ENCODE data around the gene BRD3OS.

The BRD3OS gene, protein sequence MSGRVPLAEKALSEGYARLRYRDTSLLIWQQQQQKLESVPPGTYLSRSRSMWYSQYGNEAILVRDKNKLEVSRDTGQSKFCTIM

GRCh38 chr9:134024828-134025605 lies at the start of gene BRD3OS:
Gene BRD3OS (plus strand): TSS chr9:134025481. CDS start chr9:134026748, 1,267 bp downstream.
- CTCF ChIA-PET: interaction anchor here (0.7 kb wide), 3 partner anchors 31 to 84 kb away, joined by 3 to 5 read pairs (median 4); no protein-coding TSS in a partner anchor

GRCh38 chr9:133975511-133975910 lies 49.8 kb upstream of the BRD3OS start:
- DNase-seq (ENCODE audit: extremely low spot score): no peak
- ChIA-PET CTCF (no interaction called here), POLR2A (interaction anchor here (1.1 kb wide), 1 partner anchor 16 kb away, joined by 3 read pairs; no protein-coding TSS in a partner anchor)
- no peak for TF ChIP-seq ELF4 (IDR thresholded peaks at IDR 0.05)
- TF ChIP-seq ZNF384 (IDR thresholded peaks at IDR 0.05): no peak
- TF ChIP-seq HDGF (IDR thresholded peaks at IDR 0.05; ENCODE audit: borderline replicate concordance): no peak
- no peak for TF ChIP-seq BHLHE40 (IDR thresholded peaks at IDR 0.05; ENCODE audit: borderline replicate concordance)
- no peak for TF ChIP-seq CTBP1 (IDR thresholded peaks at IDR 0.05; ENCODE audit: borderline replicate concordance)
- TF ChIP-seq NFRKB (IDR thresholded peaks at IDR 0.05): no peak
- no peak for TF ChIP-seq FOXM1 (IDR thresholded peaks at IDR 0.05; ENCODE audit: borderline replicate concordance)
- TF ChIP-seq TARDBP (IDR thresholded peaks at IDR 0.05): no peak
- TF ChIP-seq L3MBTL2 (conservative IDR thresholded peaks at IDR 0.05): no peak
- no peak for TF ChIP-seq ARNT (IDR thresholded peaks at IDR 0.05)
- TF ChIP-seq SUZ12 (IDR thresholded peaks at IDR 0.05): no peak
- TF ChIP-seq LEF1 (IDR thresholded peaks at IDR 0.05; ENCODE audit: borderline replicate concordance): no peak
- no peak for TF ChIP-seq FOXA1 (IDR thresholded peaks at IDR 0.05)
- TF ChIP-seq SP1 (IDR thresholded peaks at IDR 0.05): no peak
- TF ChIP-seq FOXK2 (IDR thresholded peaks at IDR 0.05): no peak
- TF ChIP-seq, protein P1, sequence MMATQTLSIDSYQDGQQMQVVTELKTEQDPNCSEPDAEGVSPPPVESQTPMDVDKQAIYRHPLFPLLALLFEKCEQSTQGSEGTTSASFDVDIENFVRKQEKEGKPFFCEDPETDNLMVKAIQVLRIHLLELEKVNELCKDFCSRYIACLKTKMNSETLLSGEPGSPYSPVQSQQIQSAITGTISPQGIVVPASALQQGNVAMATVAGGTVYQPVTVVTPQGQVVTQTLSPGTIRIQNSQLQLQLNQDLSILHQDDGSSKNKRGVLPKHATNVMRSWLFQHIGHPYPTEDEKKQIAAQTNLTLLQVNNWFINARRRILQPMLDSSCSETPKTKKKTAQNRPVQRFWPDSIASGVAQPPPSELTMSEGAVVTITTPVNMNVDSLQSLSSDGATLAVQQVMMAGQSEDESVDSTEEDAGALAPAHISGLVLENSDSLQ (IDR thresholded peaks at IDR 0.05): no peak

More at GRCh38 chr9:134024828-134025605, at the start of gene BRD3OS:
- TF ChIP-seq ARNT (IDR thresholded peaks at IDR 0.05) (no peak), ZNF384 (IDR thresholded peaks at IDR 0.05) (no peak), L3MBTL2 (conservative IDR thresholded peaks at IDR 0.05) (no peak), ELF4 (IDR thresholded peaks at IDR 0.05) (no peak), FOXM1 (IDR thresholded peaks at IDR 0.05; ENCODE audit: borderline replicate concordance) (peak; percentile 74), NFRKB (IDR thresholded peaks at IDR 0.05) (no peak), CTBP1 (IDR thresholded peaks at IDR 0.05; ENCODE audit: borderline replicate concordance) (no peak), SUZ12 (IDR thresholded peaks at IDR 0.05) (no peak)
- TF ChIP-seq, protein P1 (IDR thresholded peaks at IDR 0.05): peak; percentile 65
- POLR2A ChIA-PET: interaction anchor here (1.0 to 1.3 kb wide), 2 partner anchors 27 to 41 kb away, joined by 3 to 4 read pairs; no protein-coding TSS in a partner anchor
- DNase-seq (ENCODE audit: extremely low spot score): peak; percentile 94

- no peak for TF ChIP-seq FOXK2 (IDR thresholded peaks at IDR 0.05)
- TF ChIP-seq SP1 (IDR thresholded peaks at IDR 0.05): no peak
- no peak for TF ChIP-seq SUZ12 (IDR thresholded peaks at IDR 0.05)
- TF ChIP-seq TARDBP (IDR thresholded peaks at IDR 0.05): no peak
- TF ChIP-seq FOXM1 (IDR thresholded peaks at IDR 0.05; ENCODE audit: borderline replicate concordance): no peak
- TF ChIP-seq HDGF (IDR thresholded peaks at IDR 0.05; ENCODE audit: borderline replicate concordance): no peak
- no peak for TF ChIP-seq ARNT (IDR thresholded peaks at IDR 0.05)
- TF ChIP-seq LEF1 (IDR thresholded peaks at IDR 0.05; ENCODE audit: borderline replicate concordance): no peak
- no peak for TF ChIP-seq BHLHE40 (IDR thresholded peaks at IDR 0.05; ENCODE audit: borderline replicate concordance)
- TF ChIP-seq L3MBTL2 (conservative IDR thresholded peaks at IDR 0.05): no peak
- POLR2A ChIA-PET: interaction anchor here (1.1 kb wide), 1 partner anchor 15 kb away, joined by 3 read pairs; no protein-coding TSS in a partner anchor
- CTCF ChIA-PET: no interaction called here
- DNase-seq (ENCODE audit: extremely low spot score): no peak
These were observed 49.0 kb upstream of the BRD3OS start for GRCh38 chr9:133976191-133976861.

DNA sequence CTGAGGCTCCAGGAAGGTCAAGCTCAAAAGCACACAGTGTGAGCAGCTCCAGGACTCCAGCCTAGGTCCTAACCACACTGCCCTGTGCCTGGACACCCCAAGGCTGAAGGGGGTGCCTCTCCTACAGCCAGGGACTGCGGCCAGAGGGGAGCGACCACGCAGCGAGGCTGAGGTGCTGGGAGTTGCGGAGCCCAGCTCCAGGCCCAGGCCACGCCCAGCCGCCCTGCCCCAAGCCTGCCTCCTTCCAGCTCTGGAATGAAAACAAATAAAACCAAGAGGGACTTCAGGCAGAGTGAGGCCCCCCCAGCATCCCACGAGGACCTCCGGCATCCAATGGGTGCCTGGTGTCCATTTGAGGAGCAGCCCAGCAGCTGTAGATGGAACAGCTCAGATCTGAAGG lies 48.4 kb upstream of the BRD3OS start:
- ChIA-PET CTCF (no interaction called here), POLR2A (no interaction called here)
- TF ChIP-seq FOXM1 (IDR thresholded peaks at IDR 0.05; ENCODE audit: borderline replicate concordance): no peak
- TF ChIP-seq TARDBP (IDR thresholded peaks at IDR 0.05): no peak
- TF ChIP-seq FOXK2 (IDR thresholded peaks at IDR 0.05): no peak
- no peak for TF ChIP-seq SP1 (IDR thresholded peaks at IDR 0.05)
- TF ChIP-seq SUZ12 (IDR thresholded peaks at IDR 0.05): no peak
- TF ChIP-seq L3MBTL2 (conservative IDR thresholded peaks at IDR 0.05): no peak
- no peak for TF ChIP-seq HDGF (IDR thresholded peaks at IDR 0.05; ENCODE audit: borderline replicate concordance)
- no peak for TF ChIP-seq LEF1 (IDR thresholded peaks at IDR 0.05; ENCODE audit: borderline replicate concordance)
- TF ChIP-seq, protein P1 (IDR thresholded peaks at IDR 0.05): no peak
- TF ChIP-seq CTBP1 (IDR thresholded peaks at IDR 0.05; ENCODE audit: borderline replicate concordance): no peak
- no peak for TF ChIP-seq BHLHE40 (IDR thresholded peaks at IDR 0.05; ENCODE audit: borderline replicate concordance)
- TF ChIP-seq ARNT (IDR thresholded peaks at IDR 0.05): no peak
- no peak for TF ChIP-seq FOXA1 (IDR thresholded peaks at IDR 0.05)
- TF ChIP-seq NFRKB (IDR thresholded peaks at IDR 0.05): no peak
- no peak for DNase-seq (ENCODE audit: extremely low spot score)

DNA sequence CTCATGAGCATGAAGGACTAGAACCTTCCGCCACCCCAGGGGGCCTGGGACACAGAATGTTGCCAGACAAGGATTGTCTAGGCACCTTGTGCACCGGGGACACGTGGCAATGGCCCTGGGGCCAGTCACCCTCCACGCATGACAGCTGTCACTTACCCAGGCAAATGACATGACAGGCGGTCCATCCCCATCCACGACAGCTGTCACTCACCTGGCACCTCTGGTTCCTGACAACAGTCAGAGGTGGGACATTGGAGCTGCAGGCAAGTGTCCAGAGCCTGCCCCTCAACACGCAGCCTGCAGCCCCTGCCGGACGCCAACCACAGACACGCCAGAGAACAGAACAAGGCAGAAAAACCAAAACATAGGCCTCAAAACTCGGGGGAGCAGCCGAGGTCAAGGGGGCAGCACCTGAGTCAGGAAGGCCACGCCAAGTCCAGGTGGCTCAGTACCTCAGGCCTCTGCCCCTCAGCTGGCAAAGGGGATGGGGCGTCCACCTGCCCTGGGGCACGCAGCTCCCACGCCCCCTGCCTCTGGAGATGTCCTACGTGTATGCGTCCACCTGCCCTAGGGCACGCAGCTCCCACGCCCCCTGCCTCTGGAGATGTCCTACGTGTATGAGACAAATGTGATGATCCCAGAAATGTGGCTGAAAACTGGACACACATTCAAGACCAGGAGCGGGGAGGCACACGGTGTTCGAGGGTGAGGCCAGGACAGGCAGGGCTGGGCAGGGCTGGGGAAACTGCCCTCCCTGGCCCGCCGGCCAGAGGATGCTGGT lies 47.7 kb upstream of the BRD3OS start:
- no peak for DNase-seq (ENCODE audit: extremely low spot score)
- ChIA-PET CTCF (no interaction called here), POLR2A (no interaction called here)
- TF ChIP-seq, protein P1 (IDR thresholded peaks at IDR 0.05): peak; percentile 74
- no peak for TF ChIP-seq CTBP1 (IDR thresholded peaks at IDR 0.05; ENCODE audit: borderline replicate concordance)
- TF ChIP-seq NFRKB (IDR thresholded peaks at IDR 0.05): no peak
- TF ChIP-seq FOXA1 (IDR thresholded peaks at IDR 0.05): no peak
- TF ChIP-seq LEF1 (IDR thresholded peaks at IDR 0.05; ENCODE audit: borderline replicate concordance): no peak
- no peak for TF ChIP-seq ZNF384 (IDR thresholded peaks at IDR 0.05)
- no peak for TF ChIP-seq ELF4 (IDR thresholded peaks at IDR 0.05)
- TF ChIP-seq FOXK2 (IDR thresholded peaks at IDR 0.05): no peak
- TF ChIP-seq SP1 (IDR thresholded peaks at IDR 0.05): no peak
